A549 (cell line): ENCODE data around the gene DUOX2.

Experiments used
- BHLHE40 ChIP-seq: IDR thresholded peaks from 2 replicates; pipeline ENCODE4 v1.6.1; 2012; ENCODE audit warnings: low read depth, low read length, inconsistent platforms
- CBX8 ChIP-seq: fragments of 200-600 bp; sonication (generic); IDR thresholded peaks from 2 replicates; pipeline ENCODE4 v1.6.1; 2016
- FOSB ChIP-seq: fragments of 250-450 bp; sonication (Bioruptor Pico); IDR thresholded peaks from 2 replicates; pipeline ENCODE4 v1.5.0; 2020; ENCODE audit warnings: mild to moderate bottlenecking, moderate library complexity
- FOSL2 ChIP-seq, 2 experiments: fragments of 450-650 bp in 1 of 2; fragments of >200 bp in 1 of 2; sonication (Bioruptor Twin) in 1 of 2; formaldehyde crosslinking; IDR thresholded peaks; 2 replicates each; pipeline versions ENCODE4 v1.5.0 to v1.6.1; 2016 to 2020; ENCODE audit warnings: mild to moderate bottlenecking in 1 of 2, moderate library complexity in 1 of 2
- KDM1A ChIP-seq: fragments of 200-600 bp; sonication (generic); IDR thresholded peaks from 2 replicates; pipeline ENCODE4 v1.6.1; 2016; ENCODE audit warnings: low read depth, mild to moderate bottlenecking
- MYC ChIP-seq: IDR thresholded peaks from 2 replicates; pipeline ENCODE4 v1.6.1; 2012; ENCODE audit warnings: mild to moderate bottlenecking, inconsistent platforms, low read length, improper control_type of control experiment, borderline replicate concordance
- NFE2L2 ChIP-seq: fragments of 150-350 bp; conservative IDR thresholded peaks from 2 replicates; pipeline ENCODE4 v1.6.1; 2014; ENCODE audit warnings: low read length
- POLR2A ChIP-seq: IDR thresholded peaks from 2 replicates; pipeline ENCODE4 v1.6.1; 2012; ENCODE audit warnings: mild to moderate bottlenecking, low read length
- RAD21 ChIP-seq, 2 experiments: fragments of >200 bp in 1 of 2; sonication (Bioruptor Twin) in 1 of 2; formaldehyde crosslinking in 1 of 2; IDR thresholded peaks in 1 of 2; conservative IDR thresholded peaks in 1 of 2; 2 replicates in 1 of 2; 3 replicates in 1 of 2; pipeline ENCODE4 v1.6.1; 2012 to 2018; ENCODE audit warnings: inconsistent platforms in 1 of 2
- TF ChIP-seq, protein P1 (sequence below): fragments of >200 bp; sonication (Bioruptor Twin); formaldehyde crosslinking; IDR thresholded peaks from 3 replicates; pipeline ENCODE4 v1.5.1; 2016
- TF ChIP-seq, protein P2 (sequence below): IDR thresholded peaks from 2 replicates; pipeline ENCODE4 v1.6.1; 2012

DNA sequence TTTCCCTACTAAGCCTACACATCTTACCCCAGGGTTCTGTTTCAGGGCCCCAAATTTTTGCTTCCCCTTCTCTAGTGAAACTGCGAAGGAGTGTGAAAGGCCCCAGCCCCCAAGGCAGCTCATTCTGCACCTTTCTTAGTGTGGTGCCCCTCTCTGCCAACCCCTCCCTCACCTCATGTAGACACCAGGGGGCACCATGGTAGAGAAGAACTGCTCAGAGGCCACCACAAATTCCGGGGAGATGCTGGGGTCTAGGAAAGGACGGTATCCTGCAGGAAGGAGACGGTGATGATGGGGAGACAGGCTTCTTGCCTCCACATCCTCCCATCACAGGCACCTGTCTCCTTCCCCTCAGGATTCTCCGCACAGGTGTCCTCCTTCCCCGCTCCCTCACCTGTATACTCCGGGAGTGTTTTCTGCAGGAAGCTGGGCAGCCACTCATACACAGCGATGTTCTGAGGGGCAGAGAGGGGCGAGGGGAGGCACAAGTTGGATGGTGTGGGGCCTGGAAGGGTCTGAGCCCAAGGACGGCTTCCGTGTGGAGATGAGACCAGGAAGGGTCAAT is 3.6 kb downstream of the DUOX2 start:
- no peak for TF ChIP-seq FOSB (CRISPR knock-in tag)
- no peak for TF ChIP-seq POLR2A
- no peak for TF ChIP-seq FOSL2 (IDR thresholded peaks at IDR 0.05)
- TF ChIP-seq FOSL2 (CRISPR knock-in tag; IDR thresholded peaks at IDR 0.05): no peak
- TF ChIP-seq CBX8: no peak
- TF ChIP-seq, protein P1, sequence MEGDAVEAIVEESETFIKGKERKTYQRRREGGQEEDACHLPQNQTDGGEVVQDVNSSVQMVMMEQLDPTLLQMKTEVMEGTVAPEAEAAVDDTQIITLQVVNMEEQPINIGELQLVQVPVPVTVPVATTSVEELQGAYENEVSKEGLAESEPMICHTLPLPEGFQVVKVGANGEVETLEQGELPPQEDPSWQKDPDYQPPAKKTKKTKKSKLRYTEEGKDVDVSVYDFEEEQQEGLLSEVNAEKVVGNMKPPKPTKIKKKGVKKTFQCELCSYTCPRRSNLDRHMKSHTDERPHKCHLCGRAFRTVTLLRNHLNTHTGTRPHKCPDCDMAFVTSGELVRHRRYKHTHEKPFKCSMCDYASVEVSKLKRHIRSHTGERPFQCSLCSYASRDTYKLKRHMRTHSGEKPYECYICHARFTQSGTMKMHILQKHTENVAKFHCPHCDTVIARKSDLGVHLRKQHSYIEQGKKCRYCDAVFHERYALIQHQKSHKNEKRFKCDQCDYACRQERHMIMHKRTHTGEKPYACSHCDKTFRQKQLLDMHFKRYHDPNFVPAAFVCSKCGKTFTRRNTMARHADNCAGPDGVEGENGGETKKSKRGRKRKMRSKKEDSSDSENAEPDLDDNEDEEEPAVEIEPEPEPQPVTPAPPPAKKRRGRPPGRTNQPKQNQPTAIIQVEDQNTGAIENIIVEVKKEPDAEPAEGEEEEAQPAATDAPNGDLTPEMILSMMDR: no peak
- no peak for TF ChIP-seq NFE2L2
- TF ChIP-seq KDM1A: no peak
- TF ChIP-seq BHLHE40: no peak
- no peak for TF ChIP-seq RAD21 (conservative IDR thresholded peaks at IDR 0.05 in 1 of 2, IDR thresholded peaks at IDR 0.05 in 1 of 2)
- no peak for TF ChIP-seq MYC
- TF ChIP-seq, protein P2, sequence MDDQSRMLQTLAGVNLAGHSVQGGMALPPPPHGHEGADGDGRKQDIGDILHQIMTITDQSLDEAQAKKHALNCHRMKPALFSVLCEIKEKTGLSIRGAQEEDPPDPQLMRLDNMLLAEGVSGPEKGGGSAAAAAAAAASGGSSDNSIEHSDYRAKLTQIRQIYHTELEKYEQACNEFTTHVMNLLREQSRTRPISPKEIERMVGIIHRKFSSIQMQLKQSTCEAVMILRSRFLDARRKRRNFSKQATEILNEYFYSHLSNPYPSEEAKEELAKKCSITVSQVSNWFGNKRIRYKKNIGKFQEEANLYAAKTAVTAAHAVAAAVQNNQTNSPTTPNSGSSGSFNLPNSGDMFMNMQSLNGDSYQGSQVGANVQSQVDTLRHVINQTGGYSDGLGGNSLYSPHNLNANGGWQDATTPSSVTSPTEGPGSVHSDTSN: no peak
